ENCODE data around the gene PDGFRB.

DNA sequence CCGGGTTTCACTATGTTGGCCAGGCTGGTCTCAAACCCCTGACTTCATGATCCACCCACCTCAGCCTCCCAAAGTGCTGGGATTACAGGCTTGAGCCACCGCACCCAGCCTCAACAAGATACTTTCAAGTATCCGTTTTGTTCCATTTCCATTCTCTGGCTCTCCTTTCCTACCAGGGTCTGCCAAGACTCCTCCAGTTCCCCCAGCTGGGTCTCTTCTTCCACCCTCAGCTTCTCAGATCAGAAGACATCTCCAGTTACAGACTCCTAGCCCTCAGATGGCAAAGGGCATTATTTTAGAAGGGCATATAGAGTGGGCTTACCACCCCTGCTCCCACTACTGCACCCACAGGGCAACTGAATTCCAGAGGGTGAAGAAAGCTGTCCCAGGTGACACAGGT, 1.5 kb upstream of the PDGFRB start:
- TF ChIP-seq, protein P1, sequence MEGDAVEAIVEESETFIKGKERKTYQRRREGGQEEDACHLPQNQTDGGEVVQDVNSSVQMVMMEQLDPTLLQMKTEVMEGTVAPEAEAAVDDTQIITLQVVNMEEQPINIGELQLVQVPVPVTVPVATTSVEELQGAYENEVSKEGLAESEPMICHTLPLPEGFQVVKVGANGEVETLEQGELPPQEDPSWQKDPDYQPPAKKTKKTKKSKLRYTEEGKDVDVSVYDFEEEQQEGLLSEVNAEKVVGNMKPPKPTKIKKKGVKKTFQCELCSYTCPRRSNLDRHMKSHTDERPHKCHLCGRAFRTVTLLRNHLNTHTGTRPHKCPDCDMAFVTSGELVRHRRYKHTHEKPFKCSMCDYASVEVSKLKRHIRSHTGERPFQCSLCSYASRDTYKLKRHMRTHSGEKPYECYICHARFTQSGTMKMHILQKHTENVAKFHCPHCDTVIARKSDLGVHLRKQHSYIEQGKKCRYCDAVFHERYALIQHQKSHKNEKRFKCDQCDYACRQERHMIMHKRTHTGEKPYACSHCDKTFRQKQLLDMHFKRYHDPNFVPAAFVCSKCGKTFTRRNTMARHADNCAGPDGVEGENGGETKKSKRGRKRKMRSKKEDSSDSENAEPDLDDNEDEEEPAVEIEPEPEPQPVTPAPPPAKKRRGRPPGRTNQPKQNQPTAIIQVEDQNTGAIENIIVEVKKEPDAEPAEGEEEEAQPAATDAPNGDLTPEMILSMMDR (IDR thresholded peaks at IDR 0.05; ENCODE audit: poor library complexity, severe bottlenecking): no peak
- TF ChIP-seq RAD21 (conservative IDR thresholded peaks at IDR 0.05) (no peak), EP300 (conservative IDR thresholded peaks at IDR 0.05; ENCODE audit: poor library complexity, severe bottlenecking) (no peak), EZH2 (IDR thresholded peaks at IDR 0.05; ENCODE audit: borderline replicate concordance, insufficient read depth, low read length, poor library complexity, severe bottlenecking) (no peak)

Measured in neural cell (in vitro differentiated cells).